Stimulated activated CD8-positive, alpha-beta memory T cell treated with anti-CD3 and anti-CD28 coated beads, Interleukin-2, amount 100 ng/mL, for 1 hour (primary cell): ENCODE data around the gene PAX7.
"Not testable (repeated sequence)": the region's sequence is repeated elsewhere in the genome, so short reads cannot be mapped to it uniquely, and the experiment has no call there.

ENCODE experiments used
- DNase-seq, 2 donors: peaks; one replicate each; pipeline ENCODE4 v3.0.0-alpha.2; 2020; ENCODE audit warnings: low read depth in 2 of 2

PAX7 gene

GRCh38 chr1:18630511-18631495, at the start of gene PAX7:
Gene PAX7 (plus strand): TSS chr1:18630846. CDS start chr1:18631604, 758 bp downstream.
- DNase-seq, result no peak

- DNase-seq, result no peak
These were observed 49.2 kb upstream of the PAX7 start for GRCh38 chr1:18581420-18581880.

- no peak for DNase-seq
These were observed 47.8 kb upstream of the PAX7 start for GRCh38 chr1:18582890-18583289.

- DNase-seq, result no peak
These were observed 47.2 kb upstream of the PAX7 start for GRCh38 chr1:18583326-18583941.

GRCh38 chr1:18586016-18586415, 44.6 kb upstream of the PAX7 start:
- DNase-seq, result not testable (repeated sequence)

GRCh38 chr1:18588093-18588492, 42.6 kb upstream of the PAX7 start:
- no peak for DNase-seq

GRCh38 chr1:18592368-18592767, 38.3 kb upstream of the PAX7 start:
- DNase-seq, result no peak

- peak; percentile 12 to 31 for DNase-seq
These were observed 33.2 kb upstream of the PAX7 start for GRCh38 chr1:18597160-18598042.

- no peak for DNase-seq
These were observed 31.6 kb upstream of the PAX7 start for GRCh38 chr1:18599086-18599485.

- no peak for DNase-seq
These were observed 30.9 kb upstream of the PAX7 start for GRCh38 chr1:18599704-18600103.

GRCh38 chr1:18602533-18603211, 28.0 kb upstream of the PAX7 start:
- no peak for DNase-seq

- no peak for DNase-seq
These were observed 27.3 kb upstream of the PAX7 start for GRCh38 chr1:18603212-18603852.

GRCh38 chr1:18606443-18607288, 24.0 kb upstream of the PAX7 start:
- DNase-seq, result no peak

- no peak for DNase-seq
These were observed 23.3 kb upstream of the PAX7 start for GRCh38 chr1:18607289-18607760.

- no peak for DNase-seq
These were observed 22.1 kb upstream of the PAX7 start for GRCh38 chr1:18608534-18608933.

GRCh38 chr1:18611311-18611710, 19.3 kb upstream of the PAX7 start:
- DNase-seq, result no peak

GRCh38 chr1:18612073-18612472, 18.6 kb upstream of the PAX7 start:
- no peak for DNase-seq

- no peak for DNase-seq
These were observed 16.4 kb upstream of the PAX7 start for GRCh38 chr1:18614069-18614735.
